Immature natural killer cell (primary cell): ENCODE results near the gene OR2D3. TPM values are rescaled to one million over a fixed set of nuclear protein-coding genes. Genes with fewer than 3 reads are reported as not detected.
"Not testable (repeated sequence)": the region's sequence is repeated elsewhere in the genome, so short reads cannot be mapped to it uniquely, and the experiment has no call there.

Source experiments
- DNase-seq, 3 donors: peaks; one replicate each; pipeline ENCODE4 v3.0.0; 2022; ENCODE audit warnings: mixed read lengths in 1 of 3
- H3K27ac Mint-ChIP-seq, 6 donors: one replicate each; pipeline ENCODE4 v1.8.0; 2020; ENCODE audit warnings: mixed read lengths in 6 of 6, mild to moderate bottlenecking in 5 of 6, inconsistent platforms in 4 of 6, moderate library complexity in 3 of 6
- H3K27me3 Mint-ChIP-seq, 3 donors: one replicate each; pipeline ENCODE4 v1.8.0; 2020 to 2021; ENCODE audit warnings: low read depth in 3 of 3, mild to moderate bottlenecking in 3 of 3, mixed read lengths in 3 of 3, moderate library complexity in 3 of 3, inconsistent platforms in 1 of 3
- H3K36me3 Mint-ChIP-seq, 3 donors: one replicate each; pipeline ENCODE4 v1.8.0; 2020; ENCODE audit warnings: mixed read lengths in 3 of 3, inconsistent platforms in 2 of 3, mild to moderate bottlenecking in 2 of 3
- H3K4me1 Mint-ChIP-seq, 2 donors: one replicate each; pipeline ENCODE4 v1.8.0; 2020; ENCODE audit warnings: inconsistent platforms in 2 of 2, mild to moderate bottlenecking in 2 of 2, mixed read lengths in 2 of 2, moderate library complexity in 1 of 2
- H3K4me3 Mint-ChIP-seq, 5 donors: one replicate each; pipeline ENCODE4 v1.8.0; 2020; ENCODE audit warnings: mild to moderate bottlenecking in 5 of 5, mixed read lengths in 5 of 5, inconsistent platforms in 3 of 5, moderate library complexity in 3 of 5
- H3K9me3 Mint-ChIP-seq, 6 donors: one replicate each; pipeline ENCODE4 v1.8.0; 2020; ENCODE audit warnings: mild to moderate bottlenecking in 6 of 6, mixed read lengths in 6 of 6, inconsistent platforms in 4 of 6, moderate library complexity in 3 of 6
- polyA plus RNA-seq, 3 donors: library from polyadenylated mRNA; unstranded; fragments of 300-500 nt; fragmentation: Illumina TruSeq; gene quantifications; one replicate each; pipeline ENCODE4 v1.2.3, GENCODE V29; 2021

The OR2D3 gene
- polyA plus RNA-seq, 3 donors from 2014 or later: not detected

DNA sequence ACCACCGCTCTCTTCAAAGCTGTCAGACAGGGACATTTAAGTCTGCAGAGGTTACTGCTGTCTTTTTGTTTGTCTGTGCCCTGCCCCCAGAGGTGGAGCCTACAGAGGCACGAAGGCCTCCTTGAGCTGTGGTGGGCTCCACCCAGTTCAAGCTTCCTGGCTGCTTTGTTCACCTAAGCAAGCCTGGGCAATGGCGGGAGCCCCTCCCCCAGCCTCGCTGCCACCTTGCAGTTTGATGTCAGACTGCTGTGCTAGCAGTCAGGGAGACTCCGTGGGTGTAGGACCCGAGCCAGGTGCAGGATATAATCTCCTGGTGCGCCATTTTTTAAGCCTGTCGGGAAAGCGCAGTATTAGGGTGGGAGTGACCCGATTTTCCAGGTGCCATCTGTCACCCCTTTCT lies 33.4 kb downstream of the OR2D3 start:
- not testable (repeated sequence) for DNase-seq, H3K9me3 Mint-ChIP-seq, H3K27ac Mint-ChIP-seq, H3K36me3 Mint-ChIP-seq, H3K4me3 Mint-ChIP-seq, H3K27me3 Mint-ChIP-seq, H3K4me1 Mint-ChIP-seq

DNA sequence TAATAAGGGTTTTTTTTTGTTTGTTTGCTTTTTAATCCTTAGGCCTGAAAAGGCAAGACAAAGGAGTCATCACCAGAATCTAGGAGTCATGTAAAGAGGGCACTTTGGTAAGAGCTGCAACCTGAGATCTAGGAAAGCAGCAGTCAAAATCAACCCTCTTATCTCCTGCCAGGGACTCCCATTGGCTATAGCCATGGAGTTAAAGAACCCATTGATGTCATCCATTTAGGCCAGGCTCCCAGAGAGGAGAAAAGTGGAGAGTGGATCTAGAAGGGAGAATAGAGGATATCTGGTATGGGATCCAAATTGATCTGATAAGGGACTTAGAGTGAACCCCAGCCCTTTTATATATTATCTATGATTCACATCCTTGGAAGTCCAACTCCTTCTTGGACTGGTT lies 41.3 kb downstream of the OR2D3 start:
- H3K27me3 Mint-ChIP-seq: peaks cover 0 to 5% (median 2%) of the 10 kb centered on the region in 3 donors
- H3K9me3 Mint-ChIP-seq: no peaks in the 10 kb centered on the region
- H3K36me3 Mint-ChIP-seq: no peaks in the 10 kb centered on the region
- H3K4me1 Mint-ChIP-seq: no peaks in the 10 kb centered on the region
- no peak overlapping the region for H3K27ac Mint-ChIP-seq
- no peak overlapping the region for H3K4me3 Mint-ChIP-seq
- DNase-seq: no peak

DNA sequence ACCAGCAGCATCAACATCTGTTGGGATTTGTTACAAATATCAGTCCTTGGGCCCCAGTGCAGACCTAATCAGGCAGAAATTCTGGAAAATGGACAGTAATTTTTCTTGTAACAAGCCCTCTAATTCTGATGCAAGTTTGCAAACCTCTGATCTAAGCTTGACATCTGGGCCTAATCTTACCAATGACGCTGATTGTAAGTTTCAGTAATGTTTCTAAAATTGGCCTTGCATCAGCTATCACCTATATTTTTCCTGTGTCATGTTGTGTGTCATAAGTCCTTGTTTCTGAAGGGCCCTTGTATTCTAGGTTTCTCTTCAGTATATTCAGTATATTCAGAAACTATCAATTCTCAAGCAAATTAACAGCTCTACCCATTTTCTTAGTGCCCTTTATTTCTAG lies 41.9 kb downstream of the OR2D3 start:
- Mint-ChIP-seq H3K27me3 (peaks cover 0 to 5% (median 2%) of the 10 kb centered on the region in 3 donors), H3K4me3 (no peak overlapping the region), H3K36me3 (no peaks in the 10 kb centered on the region), H3K27ac (no peak overlapping the region), H3K4me1 (no peaks in the 10 kb centered on the region), H3K9me3 (peaks cover 0 to 5% (median 1%) of the 10 kb centered on the region in 6 donors)
- no peak for DNase-seq

DNA sequence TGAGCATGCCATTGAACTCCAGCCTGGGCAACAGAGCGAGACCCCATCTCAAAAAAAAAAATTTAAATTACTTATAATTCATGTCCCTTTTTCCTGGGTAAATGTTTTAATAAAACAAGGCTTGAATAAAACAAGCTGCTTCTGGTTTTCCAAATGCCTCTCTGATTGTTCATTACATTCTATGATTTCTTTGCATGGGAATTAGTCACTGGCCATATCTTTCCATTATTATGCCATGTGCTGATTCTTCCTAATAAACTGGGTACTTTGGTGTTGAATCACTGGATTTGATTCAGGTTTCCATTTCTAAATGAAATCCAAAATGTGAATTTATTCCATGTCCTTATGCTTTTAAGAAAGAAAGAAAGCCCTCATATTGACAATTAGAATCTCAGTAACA lies 48.0 kb downstream of the OR2D3 start:
- H3K4me1 Mint-ChIP-seq: no peaks in the 10 kb centered on the region
- no peaks in the 10 kb centered on the region for H3K36me3 Mint-ChIP-seq
- peaks cover 0 to 12% (median 4%) of the 10 kb centered on the region in 6 donors for H3K9me3 Mint-ChIP-seq
- no peak overlapping the region for H3K27ac Mint-ChIP-seq
- H3K4me3 Mint-ChIP-seq: no peak overlapping the region
- DNase-seq: no peak
- peaks cover 0 to 3% (median 0%) of the 10 kb centered on the region in 3 donors for H3K27me3 Mint-ChIP-seq

DNA sequence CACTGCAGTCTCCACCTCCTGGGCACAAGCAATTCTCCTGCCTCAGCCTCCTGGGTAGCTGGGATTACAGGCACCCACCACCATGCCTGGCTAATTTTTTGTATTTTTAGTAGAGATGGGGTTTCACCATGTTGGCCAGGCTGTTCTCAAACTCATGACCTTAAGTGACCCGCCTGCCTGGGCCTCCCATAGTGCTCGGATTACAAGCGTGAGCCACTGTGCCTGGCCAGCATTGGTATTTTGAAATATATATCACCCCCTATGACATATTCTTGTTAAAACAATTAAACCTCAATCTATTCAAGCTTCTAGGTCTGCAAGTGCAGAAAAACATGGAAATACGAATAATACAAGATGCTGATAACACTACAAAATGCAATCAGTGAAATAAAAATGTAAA lies 49.1 kb downstream of the OR2D3 start:
- not testable (repeated sequence) for H3K4me1 Mint-ChIP-seq, DNase-seq, H3K4me3 Mint-ChIP-seq, H3K27me3 Mint-ChIP-seq, H3K27ac Mint-ChIP-seq, H3K36me3 Mint-ChIP-seq
- peaks cover 0 to 12% (median 4%) of the 10 kb centered on the region in 6 donors for H3K9me3 Mint-ChIP-seq

Other genes starting within 250 kb of the OR2D3 start
- gene MRPL17, start 237.7 kb upstream of the OR2D3 start, polyA plus RNA-seq: 10 to 100 TPM in 2 of 3 donors, 1 to 10 TPM in 1; 4.6 to 17.0 (median 13.7) TPM
- gene OR2AG2, start 149.0 kb upstream of the OR2D3 start, polyA plus RNA-seq: not detected
- not detected for gene OR2AG1, start 138.0 kb upstream of the OR2D3 start, polyA plus RNA-seq
- not detected for gene OR6A2, start 121.3 kb upstream of the OR2D3 start, polyA plus RNA-seq
- gene OR10A5, start 75.3 kb upstream of the OR2D3 start, polyA plus RNA-seq: not detected
- gene OR10A2, start 57.9 kb upstream of the OR2D3 start, polyA plus RNA-seq: not detected
- not detected for gene OR10A4, start 44.4 kb upstream of the OR2D3 start, polyA plus RNA-seq
- gene OR2D2, start 28.5 kb upstream of the OR2D3 start, polyA plus RNA-seq: not detected
- gene ZNF215, start 5.4 kb downstream of the OR2D3 start, polyA plus RNA-seq: not detected
- gene ZNF214, start 99.3 kb downstream of the OR2D3 start, polyA plus RNA-seq: not detected
- not detected for gene NLRP14, start 99.5 kb downstream of the OR2D3 start, polyA plus RNA-seq
- not detected for gene RBMXL2, start 168.0 kb downstream of the OR2D3 start, polyA plus RNA-seq